IPS DF 6.9 (cell line): ENCODE measurements around the gene BNC2.

Source experiments
- DNase-seq: peaks from one replicate; pipeline ENCODE4 v3.0.0-alpha.2; 2013; ENCODE audit warnings: low read depth, low spot score
- H3K27ac ChIP-seq: one replicate; pipeline ENCODE4 v1.5.1; 2013; ENCODE audit warnings: low read length, control low read depth
- H3K27me3 ChIP-seq: 2 replicates; pipeline ENCODE4 v1.6.1; 2013; ENCODE audit warnings: mild to moderate bottlenecking, low read length; ENCODE audit not compliant: control insufficient read depth, insufficient read depth
- H3K36me3 ChIP-seq: 2 replicates; pipeline ENCODE4 v1.6.1; 2013; ENCODE audit warnings: low read length; ENCODE audit not compliant: control insufficient read depth, insufficient read depth
- H3K4me1 ChIP-seq: 2 replicates; pipeline ENCODE4 v1.6.1; 2013; ENCODE audit warnings: low read length; ENCODE audit not compliant: control insufficient read depth, insufficient read depth
- H3K4me3 ChIP-seq: 2 replicates; pipeline ENCODE4 v1.5.1; 2013; ENCODE audit warnings: mild to moderate bottlenecking, low read length
- H3K9me3 ChIP-seq: 2 replicates; pipeline ENCODE4 v1.6.1; 2013; ENCODE audit warnings: low read length, inconsistent platforms; ENCODE audit not compliant: control insufficient read depth, insufficient read depth
- WGBS: extraction: QIAGEN DNeasy Blood & Tissue Kit; methylation state at CpG from one replicate; pipeline ENCODE4 v1.1.7; 2013; ENCODE audit warnings: mixed read lengths, missing lambda C conversion rate; ENCODE audit not compliant: insufficient read length, insufficient coverage; 5-methylcytosine and 5-hydroxymethylcytosine counted together

The BNC2 gene

DNA sequence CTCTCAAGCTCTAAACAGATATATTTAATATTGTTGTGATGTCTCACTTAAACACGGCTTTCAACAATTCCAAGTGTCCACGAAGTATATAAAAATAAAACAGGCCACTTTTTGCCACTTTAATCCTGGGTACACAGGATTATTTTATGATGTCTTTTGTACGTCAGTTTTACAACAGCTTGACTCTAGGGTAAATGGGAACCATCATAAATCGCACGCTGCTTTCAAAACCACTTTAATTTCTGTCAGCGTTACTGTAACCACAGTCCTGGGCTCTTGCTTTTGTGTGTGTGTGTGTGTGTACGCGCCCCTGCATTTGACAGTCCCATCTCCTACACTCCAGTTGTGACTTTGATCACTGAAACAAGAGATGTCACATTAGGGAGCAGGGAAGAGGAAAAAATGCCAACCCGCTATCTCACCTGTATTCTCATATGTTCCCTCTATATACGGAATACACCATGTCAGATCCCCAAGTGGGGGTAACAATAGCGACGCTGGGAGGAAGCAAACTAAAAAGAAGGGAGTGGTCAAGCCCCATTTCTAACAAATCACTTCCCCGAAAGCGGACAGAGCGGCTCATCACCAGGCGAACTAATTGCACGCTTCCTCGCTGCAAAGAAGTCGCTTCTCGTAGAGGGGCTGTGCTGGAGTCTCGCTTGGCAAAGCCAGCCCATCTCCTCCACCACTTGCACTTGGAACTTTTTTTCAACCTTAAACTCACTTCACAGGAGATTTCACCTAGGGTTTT, 1.2 kb downstream of the BNC2 start:
- Histone ChIP-seq H3K27ac (no peak overlapping the region), H3K4me3 (peak overlapping the region; percentile 81; the same call in 1 of the 2 replicates), H3K9me3 (no peaks in the 10 kb centered on the region), H3K4me1 (peaks cover 3% of the 10 kb centered on the region; the same call in 1 of the 2 replicates), H3K36me3 (no peaks in the 10 kb centered on the region), H3K27me3 (no peaks in the 10 kb centered on the region)
- no peak for DNase-seq
- WGBS, result no CpG with 5 or more reads among the region's 21 CpGs

DNA sequence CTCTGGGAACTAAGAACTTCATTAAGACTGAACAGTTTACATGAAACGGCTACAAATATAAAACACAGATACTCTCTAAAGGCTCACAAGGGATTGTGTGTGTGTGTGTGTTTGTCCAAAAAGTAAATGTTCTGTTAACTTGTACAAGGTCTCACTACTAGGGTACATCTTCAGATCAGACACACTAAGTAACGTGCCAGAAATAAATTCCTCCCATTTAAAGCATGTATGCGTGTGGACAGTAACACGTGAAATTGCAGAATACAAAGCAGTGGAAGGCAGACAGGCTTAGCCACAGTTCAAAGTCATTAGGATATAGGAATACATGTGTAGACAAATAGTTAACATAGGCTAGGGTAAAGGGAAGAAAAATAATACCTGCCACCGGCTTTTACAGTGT, 1.8 kb downstream of the BNC2 start:
- no CpG with 5 or more reads among the region's 5 CpGs for WGBS
- no peak for DNase-seq
- Histone ChIP-seq H3K27ac (no peak overlapping the region), H3K27me3 (no peaks in the 10 kb centered on the region), H3K36me3 (no peaks in the 10 kb centered on the region), H3K9me3 (no peaks in the 10 kb centered on the region), H3K4me3 (no peak overlapping the region), H3K4me1 (peaks cover 2% of the 10 kb centered on the region; the same call in 1 of the 2 replicates)

DNA sequence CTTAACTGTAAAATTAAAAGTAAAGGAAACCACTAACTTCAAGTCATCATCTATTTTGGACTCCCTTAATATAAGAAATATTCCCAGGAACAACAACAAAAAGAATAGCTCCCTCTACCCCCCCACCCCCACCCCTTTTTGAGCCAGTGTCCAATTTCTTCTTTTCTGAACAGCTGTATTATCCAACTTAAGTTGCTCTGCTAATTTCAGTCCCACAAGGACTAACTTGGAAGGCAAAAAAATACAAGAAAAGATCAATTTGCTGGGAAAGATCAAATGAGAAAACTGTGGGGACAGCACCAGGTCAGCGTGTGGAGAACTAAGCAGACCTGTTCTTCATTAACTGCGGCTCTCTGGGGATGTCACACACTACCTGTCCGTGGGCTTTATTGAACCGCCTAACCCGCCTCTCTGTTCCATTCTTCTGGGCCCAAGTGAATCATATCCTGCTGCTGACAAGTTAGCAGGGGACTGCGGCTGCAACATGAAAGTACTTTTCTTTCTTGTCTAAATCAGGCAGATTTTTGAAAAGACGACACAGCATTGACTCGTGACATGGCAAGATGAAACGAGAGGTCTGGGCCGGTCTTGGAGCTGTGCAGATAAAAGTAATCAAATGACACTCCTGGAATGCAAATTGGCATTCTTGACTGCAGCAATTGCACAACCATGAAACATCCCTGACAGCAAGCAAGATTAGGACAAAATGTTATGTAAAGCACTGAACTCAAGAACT, 2.7 kb downstream of the BNC2 start:
- no peaks in the 10 kb centered on the region for H3K36me3 ChIP-seq
- DNase-seq, result no peak
- H3K4me3 ChIP-seq, result no peak overlapping the region
- H3K4me1 ChIP-seq, result peaks cover 2% of the 10 kb centered on the region; the same call in 1 of the 2 replicates
- no peak overlapping the region for H3K27ac ChIP-seq
- H3K9me3 ChIP-seq, result no peaks in the 10 kb centered on the region
- WGBS, result no CpG with 5 or more reads among the region's 10 CpGs
- H3K27me3 ChIP-seq, result no peaks in the 10 kb centered on the region

DNA sequence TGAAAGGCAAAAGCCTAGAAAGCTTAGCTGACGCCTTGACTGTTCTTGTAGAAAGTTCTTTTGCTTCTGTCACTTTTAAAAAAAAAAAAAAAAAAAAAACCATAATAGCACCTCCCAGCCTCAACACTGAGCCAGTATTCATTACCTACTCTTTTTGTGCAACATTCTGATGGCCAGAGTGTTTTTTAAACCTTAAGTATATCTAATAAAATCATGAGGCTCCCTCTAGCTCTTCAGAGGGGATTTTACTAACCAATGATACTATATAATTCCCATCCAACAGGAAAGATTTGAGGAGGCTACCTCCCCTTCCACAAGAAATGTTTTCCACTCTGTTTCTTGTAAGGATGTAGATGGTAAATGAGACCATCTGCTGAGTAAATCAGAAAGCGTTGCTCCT, 3.9 kb downstream of the BNC2 start:
- no peaks in the 10 kb centered on the region for H3K27me3 ChIP-seq
- peaks cover 2% of the 10 kb centered on the region; the same call in 1 of the 2 replicates for H3K4me1 ChIP-seq
- H3K27ac ChIP-seq, result no peak overlapping the region
- H3K9me3 ChIP-seq, result no peaks in the 10 kb centered on the region
- H3K4me3 ChIP-seq, result no peak overlapping the region
- no peak for DNase-seq
- WGBS, result no CpG with 5 or more reads among the region's 2 CpGs
- H3K36me3 ChIP-seq, result no peaks in the 10 kb centered on the region

DNA sequence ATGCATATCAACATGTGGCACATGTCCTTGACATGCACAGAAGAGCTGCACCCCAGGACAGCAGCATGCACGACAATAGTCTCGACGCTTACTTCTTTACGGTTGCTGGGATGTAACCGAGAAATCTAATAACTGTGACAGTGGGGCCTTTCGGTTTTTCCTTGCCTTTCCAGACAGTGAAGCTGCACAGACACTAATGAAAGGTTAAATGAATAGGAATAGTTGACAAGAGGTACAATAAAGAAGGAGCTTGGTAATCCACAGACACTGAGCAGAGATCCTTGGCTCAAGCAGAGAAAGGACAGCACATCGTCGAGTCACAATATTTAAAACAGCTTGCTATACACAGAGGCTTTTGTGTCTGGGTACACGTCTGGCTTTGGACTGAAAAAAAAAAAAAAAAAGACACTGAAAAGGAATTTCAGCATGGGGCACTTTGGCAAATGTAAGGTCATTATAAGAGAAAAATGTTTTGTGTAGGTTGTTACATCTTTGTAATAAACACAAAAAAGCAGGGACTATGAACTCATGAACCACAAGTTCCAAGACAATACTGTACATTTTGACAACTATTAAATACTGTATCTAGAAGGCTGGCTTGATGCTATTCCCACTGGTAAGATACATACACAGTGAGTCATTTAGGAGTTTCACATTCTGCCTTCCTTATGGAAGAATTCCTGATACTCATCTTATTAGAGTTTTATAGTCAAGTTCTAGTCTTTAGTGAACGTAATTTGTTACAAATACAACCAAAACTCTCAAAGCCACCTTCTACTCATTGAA, 5.6 kb downstream of the BNC2 start:
- WGBS, result no CpG with 5 or more reads among the region's 10 CpGs

DNA sequence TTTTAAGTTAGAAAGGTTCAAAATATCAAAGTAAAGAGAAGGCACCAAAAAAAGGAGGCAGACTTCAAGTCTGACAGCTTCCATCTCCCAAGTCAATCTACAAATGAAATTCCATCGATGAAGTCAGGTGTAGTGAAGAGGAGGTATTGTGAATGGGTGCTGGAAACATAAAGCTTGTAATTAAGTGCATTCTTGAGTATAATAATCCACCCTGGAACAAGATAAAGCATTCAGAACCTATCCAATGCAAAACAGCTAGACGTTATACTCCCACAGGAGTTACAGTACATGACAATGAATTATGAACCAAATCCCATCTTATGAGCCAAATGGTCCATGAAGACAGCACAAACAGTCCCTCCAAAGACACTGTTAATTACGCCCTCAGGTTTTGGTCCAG, 22.3 kb downstream of the BNC2 start:
- no peaks in the 10 kb centered on the region for H3K27me3 ChIP-seq
- no peaks in the 10 kb centered on the region for H3K9me3 ChIP-seq
- no peak overlapping the region for H3K4me3 ChIP-seq
- H3K4me1 ChIP-seq, result no peaks in the 10 kb centered on the region
- no peak for DNase-seq
- no peak overlapping the region for H3K27ac ChIP-seq
- no peaks in the 10 kb centered on the region for H3K36me3 ChIP-seq
- WGBS, result no CpG with 5 or more reads among the region's 3 CpGs

More for the DNA sequence above, 5.6 kb downstream of the BNC2 start:
- Histone ChIP-seq H3K36me3 (no peaks in the 10 kb centered on the region), H3K27ac (no peak overlapping the region), H3K4me3 (no peak overlapping the region), H3K9me3 (no peaks in the 10 kb centered on the region), H3K4me1 (peaks cover 2% of the 10 kb centered on the region; the same call in 1 of the 2 replicates), H3K27me3 (no peaks in the 10 kb centered on the region)
- DNase-seq, result no peak

DNA sequence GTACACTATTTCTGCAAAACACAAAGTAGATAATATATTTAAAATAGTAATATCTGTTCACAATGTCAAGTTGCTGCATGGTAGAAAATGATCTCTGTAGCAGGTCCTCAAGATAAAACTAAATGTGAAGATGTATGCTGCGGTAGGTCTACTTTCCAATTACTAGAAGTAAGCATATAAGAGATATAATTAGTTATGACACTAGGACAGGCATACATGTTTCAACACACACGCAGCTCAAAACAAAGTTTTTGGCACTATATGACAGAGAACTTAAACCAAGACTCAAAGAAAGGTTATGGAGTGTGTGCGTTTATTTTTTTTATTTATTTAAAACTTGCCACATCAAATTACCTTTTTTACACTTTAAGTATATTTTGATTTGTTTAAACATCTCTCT, 23.5 kb downstream of the BNC2 start:
- no peaks in the 10 kb centered on the region for H3K9me3 ChIP-seq
- H3K4me3 ChIP-seq, result no peak overlapping the region
- no peak overlapping the region for H3K27ac ChIP-seq
- no peaks in the 10 kb centered on the region for H3K27me3 ChIP-seq
- no peak for DNase-seq
- no peaks in the 10 kb centered on the region for H3K36me3 ChIP-seq
- no CpG with 5 or more reads among the region's 3 CpGs for WGBS
- H3K4me1 ChIP-seq, result no peaks in the 10 kb centered on the region

DNA sequence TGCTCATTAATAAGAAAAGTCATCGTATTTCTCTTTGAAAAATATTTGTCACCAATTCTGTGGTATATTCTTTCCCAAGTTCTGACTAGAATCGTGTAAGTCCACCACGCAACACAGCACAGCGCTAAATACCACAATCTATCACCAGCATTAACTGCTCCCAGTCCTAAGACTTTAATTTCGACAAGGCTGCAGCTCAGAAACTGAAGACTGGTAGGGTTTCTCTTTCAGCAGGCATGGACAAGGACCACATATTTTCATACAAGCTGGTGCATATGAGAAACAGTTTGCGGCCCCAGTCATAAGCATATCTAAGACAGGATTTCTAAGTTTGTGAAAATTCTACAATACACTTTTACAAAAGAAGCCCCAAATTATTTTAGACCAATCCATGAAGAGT, 24.1 kb downstream of the BNC2 start:
- Histone ChIP-seq H3K36me3 (no peaks in the 10 kb centered on the region), H3K9me3 (no peaks in the 10 kb centered on the region), H3K4me1 (no peaks in the 10 kb centered on the region), H3K27me3 (no peaks in the 10 kb centered on the region), H3K27ac (no peak overlapping the region), H3K4me3 (no peak overlapping the region)
- no peak for DNase-seq
- no CpG with 5 or more reads among the region's 6 CpGs for WGBS

DNA sequence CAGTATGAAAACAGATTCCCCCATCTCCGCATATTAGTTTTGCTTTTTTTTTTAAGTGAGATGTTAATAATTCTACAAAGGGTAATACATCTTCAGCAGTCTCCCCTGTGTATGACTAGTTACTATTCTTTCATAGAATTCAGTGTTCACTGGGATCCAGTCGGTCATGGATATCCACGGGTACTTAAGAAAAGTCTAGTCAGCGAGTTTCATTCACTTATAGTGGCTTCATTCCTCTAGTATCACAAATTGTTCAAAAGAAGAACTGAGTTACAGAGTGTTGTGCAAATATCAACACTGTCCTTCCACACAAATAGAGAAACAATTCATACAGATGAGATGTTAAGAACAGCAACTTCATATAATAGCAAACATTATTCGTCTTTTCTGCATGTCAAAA, 35.7 kb downstream of the BNC2 start:
- H3K36me3 ChIP-seq, result no peaks in the 10 kb centered on the region
- DNase-seq, result no peak
- H3K4me3 ChIP-seq, result no peak overlapping the region
- H3K9me3 ChIP-seq, result no peaks in the 10 kb centered on the region
- no peaks in the 10 kb centered on the region; the same call in 1 of the 2 replicates for H3K4me1 ChIP-seq
- no CpG with 5 or more reads among the region's 5 CpGs for WGBS
- no peak overlapping the region for H3K27ac ChIP-seq
- H3K27me3 ChIP-seq, result no peaks in the 10 kb centered on the region

DNA sequence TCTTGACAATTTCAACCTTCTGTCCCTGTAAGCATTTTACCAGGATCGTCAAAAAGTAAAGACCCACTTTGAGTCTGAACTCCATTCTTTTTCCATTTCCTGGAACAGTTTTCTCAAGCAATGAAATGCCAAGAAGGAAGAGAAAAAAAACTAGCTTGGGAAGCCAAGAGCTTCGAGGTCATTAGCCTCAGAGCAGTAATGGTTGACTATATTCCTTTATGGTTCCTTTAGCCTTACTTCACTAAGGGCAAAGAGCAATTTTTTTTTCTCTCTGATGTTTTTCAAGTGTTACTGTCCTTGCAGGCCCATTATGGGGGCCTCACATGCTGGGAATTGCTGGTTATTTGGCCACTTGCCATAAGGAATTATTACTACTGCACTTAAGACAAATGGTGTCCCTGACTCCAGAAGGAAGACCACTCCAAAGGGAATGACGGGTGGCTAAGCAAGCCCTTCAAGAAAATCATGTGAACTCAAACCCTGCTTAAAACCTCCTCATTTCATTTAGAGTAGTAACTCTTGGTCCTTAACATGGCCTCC, 37.1 kb downstream of the BNC2 start:
- Histone ChIP-seq H3K27me3 (no peaks in the 10 kb centered on the region), H3K4me1 (peaks cover 1% of the 10 kb centered on the region; the same call in 1 of the 2 replicates), H3K4me3 (no peak overlapping the region), H3K36me3 (no peaks in the 10 kb centered on the region), H3K9me3 (no peaks in the 10 kb centered on the region), H3K27ac (no peak overlapping the region)
- DNase-seq, result no peak
- no CpG with 5 or more reads among the region's 3 CpGs for WGBS
